NB4 (cell line): ENCODE results near the gene EPN3.

Experiments
- MYC ChIP-seq: IDR thresholded peaks from 2 replicates; pipeline ENCODE4 v1.6.1; 2011; ENCODE audit warnings: low read depth, low read length
- POLR2A ChIP-seq: IDR thresholded peaks from 2 replicates; pipeline ENCODE4 v1.6.1; 2011; ENCODE audit warnings: mild to moderate bottlenecking; ENCODE audit not compliant: insufficient read length; ENCODE audit errors: extremely low read depth
- TF ChIP-seq, protein P1 (sequence below): IDR thresholded peaks from one replicate; pipeline ENCODE4 v1.5.1; 2012; ENCODE audit warnings: low read depth, low read length
- TF ChIP-seq, protein P2 (sequence below): IDR thresholded peaks from 2 replicates; pipeline ENCODE4 v1.6.1; 2011; ENCODE audit warnings: low read depth, low read length

DNA sequence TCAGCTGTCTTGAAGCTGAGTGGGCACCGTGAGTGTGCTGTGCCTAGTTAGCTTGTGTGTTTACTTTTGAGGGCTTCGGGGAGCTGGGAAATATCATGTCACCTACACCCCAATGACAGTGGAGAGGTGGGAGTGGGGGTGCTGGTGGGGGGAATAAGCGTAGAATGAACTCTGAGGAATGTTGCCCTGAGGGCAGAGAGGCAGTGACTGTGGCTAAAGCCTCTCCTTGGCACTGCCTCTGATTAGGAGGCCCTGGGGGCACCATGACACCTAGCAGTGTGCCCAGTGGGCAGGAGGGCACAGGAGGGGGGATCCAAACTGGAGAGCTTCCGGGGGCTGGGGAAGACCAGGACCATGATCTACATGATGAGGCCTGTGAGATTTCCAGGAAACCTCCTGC lies 52.8 kb downstream of the EPN3 start:
- TF ChIP-seq, protein P1, sequence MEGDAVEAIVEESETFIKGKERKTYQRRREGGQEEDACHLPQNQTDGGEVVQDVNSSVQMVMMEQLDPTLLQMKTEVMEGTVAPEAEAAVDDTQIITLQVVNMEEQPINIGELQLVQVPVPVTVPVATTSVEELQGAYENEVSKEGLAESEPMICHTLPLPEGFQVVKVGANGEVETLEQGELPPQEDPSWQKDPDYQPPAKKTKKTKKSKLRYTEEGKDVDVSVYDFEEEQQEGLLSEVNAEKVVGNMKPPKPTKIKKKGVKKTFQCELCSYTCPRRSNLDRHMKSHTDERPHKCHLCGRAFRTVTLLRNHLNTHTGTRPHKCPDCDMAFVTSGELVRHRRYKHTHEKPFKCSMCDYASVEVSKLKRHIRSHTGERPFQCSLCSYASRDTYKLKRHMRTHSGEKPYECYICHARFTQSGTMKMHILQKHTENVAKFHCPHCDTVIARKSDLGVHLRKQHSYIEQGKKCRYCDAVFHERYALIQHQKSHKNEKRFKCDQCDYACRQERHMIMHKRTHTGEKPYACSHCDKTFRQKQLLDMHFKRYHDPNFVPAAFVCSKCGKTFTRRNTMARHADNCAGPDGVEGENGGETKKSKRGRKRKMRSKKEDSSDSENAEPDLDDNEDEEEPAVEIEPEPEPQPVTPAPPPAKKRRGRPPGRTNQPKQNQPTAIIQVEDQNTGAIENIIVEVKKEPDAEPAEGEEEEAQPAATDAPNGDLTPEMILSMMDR = no peak
- TF ChIP-seq POLR2A (no peak), MYC (no peak)
- TF ChIP-seq, protein P2, sequence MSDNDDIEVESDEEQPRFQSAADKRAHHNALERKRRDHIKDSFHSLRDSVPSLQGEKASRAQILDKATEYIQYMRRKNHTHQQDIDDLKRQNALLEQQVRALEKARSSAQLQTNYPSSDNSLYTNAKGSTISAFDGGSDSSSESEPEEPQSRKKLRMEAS = no peak
